Myocyte (in vitro differentiated cells): ENCODE results near the gene HTR2C. TPM values are rescaled to one million over a fixed set of nuclear protein-coding genes. Genes with fewer than 3 reads are reported as not detected.
"Not testable (repeated sequence)": the region's sequence is repeated elsewhere in the genome, so short reads cannot be mapped to it uniquely, and the experiment has no call there.

Source experiments
- DNase-seq: peaks from one replicate; pipeline ENCODE4 v3.0.0-alpha.2; 2012; ENCODE audit warnings: low read depth
- total RNA-seq: library from RNA; depleted of rRNA; stranded (reverse); fragments of >200 nt; gene quantifications from 2 replicates; pipeline ENCODE4 v1.2.3, GENCODE V29; 2014

HTR2C gene
- total RNA-seq, 1 donor from 2014 or later: not detected

DNA sequence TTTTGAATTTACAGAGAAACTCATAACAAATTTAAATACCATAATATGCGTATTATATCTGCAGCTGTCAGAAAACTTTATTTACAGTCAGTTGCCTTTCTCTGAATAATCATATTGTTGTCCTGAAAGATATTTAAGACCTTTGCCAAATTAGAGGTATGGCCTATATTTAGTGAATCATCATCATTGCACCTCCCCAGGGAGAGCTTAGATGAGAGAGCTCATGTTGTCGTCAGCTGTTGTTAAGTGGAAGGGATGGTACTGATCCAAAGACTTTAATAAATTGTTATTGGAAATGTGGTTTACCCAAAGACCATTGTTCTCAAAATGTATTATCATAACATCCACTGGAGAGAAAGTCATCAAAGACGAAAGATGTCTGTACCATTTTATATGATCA is 128.6 kb downstream of the HTR2C start:
- DNase-seq: no peak

- DNase-seq: no peak
Measured at GRCh38 chrX:114715096-114715495, 131.2 kb downstream of the HTR2C start.

- DNase-seq: no peak
Measured at GRCh38 chrX:114717921-114718320, 134.0 kb downstream of the HTR2C start.

- no peak for DNase-seq
Measured at GRCh38 chrX:114766541-114766940, 182.7 kb downstream of the HTR2C start.

DNA sequence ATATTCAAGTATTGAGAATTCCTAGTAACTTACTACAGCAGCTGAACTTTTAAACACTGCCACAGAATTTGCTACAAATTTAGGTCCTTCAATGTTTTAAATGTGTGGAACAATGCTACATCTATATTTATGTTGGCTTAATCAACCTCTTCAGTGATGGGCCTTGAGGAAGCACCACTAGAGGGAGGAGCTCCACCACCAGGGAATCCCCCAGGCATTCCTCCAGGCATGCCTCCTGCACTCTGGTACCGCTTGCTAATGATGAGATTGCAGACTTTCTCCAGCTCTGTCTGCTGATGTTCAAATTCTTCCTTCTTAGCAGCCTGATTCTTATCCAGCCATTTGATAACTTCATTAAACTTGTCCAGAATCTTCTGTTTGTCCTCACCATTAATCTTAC is 190.8 kb downstream of the HTR2C start:
- no peak for DNase-seq

DNA sequence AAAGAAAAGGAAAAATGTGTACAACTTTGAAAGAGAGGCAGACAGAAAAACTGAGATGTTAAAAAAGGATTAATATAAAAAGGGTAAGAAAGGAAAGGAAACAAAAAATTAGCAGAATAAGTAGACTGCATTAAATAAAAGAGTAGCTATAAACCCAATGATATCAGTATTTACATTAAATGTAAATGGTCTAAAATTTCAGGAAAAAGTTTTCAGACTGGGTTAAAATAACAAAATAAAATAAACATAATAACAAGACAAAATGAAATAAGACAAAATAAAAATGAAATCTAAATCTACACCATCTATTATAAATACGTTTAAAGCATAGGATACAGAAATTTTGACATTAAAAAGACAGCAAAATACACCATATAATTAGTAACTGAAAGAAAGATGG is 199.0 kb downstream of the HTR2C start:
- DNase-seq: no peak

DNA sequence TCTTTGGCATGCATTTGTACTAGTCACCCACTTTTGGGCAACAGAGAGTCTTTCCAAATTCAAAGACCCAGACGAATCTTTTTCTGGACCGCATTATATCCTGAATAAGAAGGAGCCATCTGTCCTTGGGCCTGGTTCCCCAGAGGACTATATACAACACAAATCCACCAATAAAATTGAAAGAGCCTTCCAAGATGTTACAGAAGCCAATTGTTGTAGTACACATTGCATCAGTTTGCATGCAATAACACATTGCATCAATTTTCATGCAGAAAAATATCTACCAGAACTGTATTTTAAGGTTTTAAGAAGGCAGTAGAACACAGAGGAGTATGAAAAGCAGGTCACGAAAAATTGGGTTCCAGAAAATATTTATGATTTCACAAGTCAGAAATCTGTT is 203.2 kb downstream of the HTR2C start:
- no peak for DNase-seq

DNA sequence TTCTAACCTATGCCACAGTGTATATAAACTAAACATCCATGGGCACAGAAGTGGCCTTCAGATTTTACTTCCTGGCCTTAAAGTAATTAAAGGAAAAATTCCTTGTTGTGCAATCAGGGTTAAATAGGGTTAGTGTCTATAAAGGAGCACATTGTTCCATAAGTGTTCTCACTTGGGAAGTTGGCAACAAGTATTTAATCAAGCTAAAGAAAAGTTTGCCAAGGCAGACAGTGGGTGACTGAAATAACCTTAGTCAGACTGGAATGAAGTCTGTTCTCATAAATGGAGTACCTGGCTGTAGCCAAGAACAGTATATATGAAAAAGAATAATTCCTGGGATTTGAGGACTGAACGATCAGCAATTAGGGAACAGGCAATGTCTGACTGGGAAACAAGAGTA is 213.6 kb downstream of the HTR2C start:
- no peak for DNase-seq

DNA sequence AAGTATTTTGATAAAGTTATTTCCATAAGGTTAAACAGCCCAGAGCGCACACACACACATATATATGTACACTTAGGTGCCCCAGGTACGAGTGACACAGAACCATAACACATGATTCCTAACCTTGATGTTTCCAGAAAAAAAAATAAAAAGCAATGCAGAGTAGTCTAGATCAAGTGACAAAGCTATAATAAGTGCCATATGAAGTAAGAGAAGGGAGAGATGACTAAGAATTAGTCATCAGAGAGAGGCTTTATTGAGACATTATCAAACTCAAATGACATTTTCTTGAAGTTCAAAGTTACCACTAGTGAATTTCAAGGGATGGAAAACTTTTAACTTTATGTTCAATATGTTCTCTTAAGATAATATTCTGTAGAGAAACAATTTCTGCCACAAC is 215.0 kb downstream of the HTR2C start:
- DNase-seq: no peak

- DNase-seq: no peak
Measured at GRCh38 chrX:114800719-114801118, 216.8 kb downstream of the HTR2C start.

DNA sequence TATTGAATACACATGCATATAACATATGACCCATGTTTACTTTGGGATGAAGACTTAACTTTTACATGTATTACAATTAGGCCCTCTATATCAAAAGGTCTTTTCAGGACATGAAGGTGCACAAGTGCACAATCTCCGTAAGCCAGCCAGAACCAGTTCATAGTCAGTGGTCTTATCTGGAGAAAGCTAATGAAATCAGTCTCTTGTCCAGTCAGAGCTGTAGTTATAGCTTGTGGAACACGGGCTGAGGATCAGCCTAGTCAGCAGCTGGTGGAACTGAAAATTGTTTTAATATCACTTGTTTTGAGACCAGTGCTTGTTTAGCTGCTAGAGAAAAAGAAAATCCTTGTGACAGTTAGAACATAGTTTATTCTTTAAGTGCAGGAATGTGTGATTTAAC is 235.6 kb downstream of the HTR2C start:
- DNase-seq: no peak

GRCh38 chrX:114841051-114841450 is 257.2 kb downstream of the HTR2C start:
- DNase-seq: no peak

GRCh38 chrX:114842181-114842580 is 258.3 kb downstream of the HTR2C start:
- DNase-seq: no peak

GRCh38 chrX:114889481-114889880 is 305.6 kb downstream of the HTR2C start:
- no peak for DNase-seq

- DNase-seq: no peak
Measured at GRCh38 chrX:114903618-114904017, 319.7 kb downstream of the HTR2C start.

GRCh38 chrX:114905251-114905650 is 321.4 kb downstream of the HTR2C start:
- no peak for DNase-seq

- no peak for DNase-seq
Measured at GRCh38 chrX:114906984-114907510, 323.2 kb downstream of the HTR2C start.

DNA sequence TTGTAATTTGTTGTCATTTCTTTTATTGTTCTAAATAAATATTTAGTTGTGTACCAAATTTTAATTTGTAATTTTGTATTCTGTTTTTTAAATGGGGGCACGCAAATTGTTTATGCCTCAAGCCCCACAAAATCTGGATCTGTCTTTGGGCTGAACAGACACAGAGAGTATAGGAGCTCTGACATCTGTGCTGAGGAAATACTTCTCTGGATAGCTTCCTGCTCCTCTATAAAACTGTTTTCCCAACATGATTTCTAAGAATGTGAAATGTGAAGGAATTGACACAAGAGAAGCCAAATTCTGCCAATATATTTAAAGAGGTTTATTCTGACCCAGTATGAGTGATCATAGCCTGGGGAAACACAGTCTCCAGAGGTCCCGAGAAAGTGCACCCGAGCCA is 340.5 kb downstream of the HTR2C start:
- DNase-seq: no peak

- DNase-seq: no peak
Measured at GRCh38 chrX:114924856-114925255, 341.0 kb downstream of the HTR2C start.

- no peak for DNase-seq
Measured at GRCh38 chrX:114930227-114930626, 346.3 kb downstream of the HTR2C start.

GRCh38 chrX:114932550-114932949 is 348.7 kb downstream of the HTR2C start:
- DNase-seq: no peak

DNA sequence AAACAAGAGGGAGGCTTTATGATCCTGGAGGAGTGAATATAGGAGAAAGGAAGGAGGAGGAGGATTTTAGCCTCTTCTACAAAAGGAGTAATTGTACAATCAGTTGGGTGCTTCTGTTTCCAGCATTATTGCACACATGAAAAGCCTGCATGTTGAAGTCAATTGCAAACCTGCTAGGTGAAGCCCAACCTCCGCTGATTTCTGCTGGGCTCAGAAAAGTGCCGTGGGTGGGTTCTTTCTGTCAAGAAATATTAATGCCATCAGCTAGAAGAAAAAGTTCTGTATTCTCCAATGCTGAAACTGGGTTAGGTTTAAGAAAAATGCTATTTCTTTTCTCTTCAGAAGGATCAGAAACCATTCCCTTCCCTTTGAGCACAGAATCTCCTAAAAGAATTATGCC is 349.4 kb downstream of the HTR2C start:
- not testable (repeated sequence) for DNase-seq

GRCh38 chrX:114937090-114937489 is 353.2 kb downstream of the HTR2C start:
- DNase-seq: not testable (repeated sequence)

DNA sequence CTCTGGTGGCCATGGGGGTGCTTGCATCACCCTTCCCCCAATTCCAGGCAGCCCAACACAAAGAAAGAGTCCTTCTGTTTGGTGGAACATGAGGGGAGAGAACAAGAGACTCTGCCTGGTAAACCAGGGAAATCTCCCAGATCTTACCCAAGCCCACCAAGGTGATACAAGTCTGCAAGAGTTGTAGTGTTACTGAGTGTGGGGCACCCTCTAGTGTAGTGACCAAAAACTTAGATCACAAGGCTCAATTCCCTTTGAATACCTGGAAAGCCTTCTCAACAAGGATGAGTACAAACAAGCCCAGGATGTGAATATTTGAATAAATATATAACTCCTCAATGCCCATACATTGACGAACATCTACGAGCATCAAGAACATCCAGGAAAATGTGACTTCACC is 368.8 kb downstream of the HTR2C start:
- DNase-seq: no peak
